SK-N-SH (cell line): Measurements from ENCODE around the gene MAPKAP1. TPM values are rescaled to one million over a fixed set of nuclear protein-coding genes. Genes with fewer than 3 reads are reported as not detected.

Experiments used
- CTCF ChIA-PET: fragments of 300-600, 350-600 bp; formaldehyde crosslinking; extraction: SDS; loops from one replicate; lab custom pipeline; 2021; lab: Yijun Ruan, JAX
- POLR2A ChIA-PET: fragments of 350-600 bp; sonication (Branson Sonifier 250); formaldehyde crosslinking; extraction: SDS; loops from one replicate; lab custom pipeline; 2020; ENCODE audit warnings: antibody characterized with exemption, inconsistent platforms; lab: Yijun Ruan, JAX
- DNase-seq: peaks from one replicate; pipeline ENCODE4 v3.0.0; 2012
- H2AFZ ChIP-seq: fragments of 200-600 bp; sonication (generic); 2 replicates; pipeline ENCODE4 v1.8.1; 2016; ENCODE audit warnings: antibody characterized with exemption, mild to moderate bottlenecking, low read depth
- H3F3A ChIP-seq: fragments of 200-600 bp; sonication (generic); replicated peaks from 2 replicates; pipeline ENCODE3; 2016; ENCODE audit warnings: antibody characterized with exemption, mild to moderate bottlenecking; ENCODE audit not compliant: insufficient read depth
- H3K27ac ChIP-seq, 2 experiments: fragments of 200-500 bp in 1 of 2; fragments of 200-600 bp in 1 of 2; sonication (Bioruptor generic) in 1 of 2; sonication (generic), shearing (Covaris generic) in 1 of 2; 2 replicates each; pipeline versions ENCODE4 v1.5.1 to v1.6.1; 2014 to 2016; ENCODE audit warnings: low read depth in 2 of 2, inconsistent platforms in 1 of 2, low read length in 1 of 2, mild to moderate bottlenecking in 1 of 2, mixed read lengths in 1 of 2
- H3K27me3 ChIP-seq: fragments of 200-600 bp; sonication (generic), shearing (Covaris generic); 2 replicates; pipeline ENCODE4 v1.6.1; 2016; ENCODE audit warnings: mixed run types; ENCODE audit not compliant: insufficient read depth
- H3K36me3 ChIP-seq, 2 experiments: fragments of 200-500 bp in 1 of 2; fragments of 200-600 bp in 1 of 2; sonication (Bioruptor generic) in 1 of 2; sonication (generic) in 1 of 2; replicated peaks in 1 of 2; 2 replicates each; pipeline versions ENCODE3 to v1.5.1; 2014 to 2016; ENCODE audit warnings: low read length in 1 of 2, mild to moderate bottlenecking in 1 of 2; ENCODE audit not compliant: insufficient read depth in 2 of 2, control insufficient read depth in 1 of 2
- H3K4me1 ChIP-seq, 2 experiments: fragments of 200-500 bp in 1 of 2; fragments of 200-600 bp in 1 of 2; sonication (Bioruptor generic) in 1 of 2; sonication (generic), shearing (Covaris generic) in 1 of 2; 2 replicates each; pipeline versions ENCODE4 v1.5.1 to v1.6.1; 2014 to 2016; ENCODE audit warnings: low read depth in 1 of 2, low read length in 1 of 2, mixed run types in 1 of 2; ENCODE audit not compliant: insufficient read depth in 2 of 2, control insufficient read depth in 1 of 2
- H3K4me2 ChIP-seq: fragments of 200-600 bp; sonication (generic), shearing (Covaris generic); 2 replicates; pipeline ENCODE4 v1.6.1; 2017; ENCODE audit warnings: mixed run types
- H3K4me3 ChIP-seq, 2 experiments: fragments of 200-500 bp in 1 of 2; fragments of 200-600 bp in 1 of 2; sonication (Bioruptor generic) in 1 of 2; sonication (generic), shearing (Covaris generic) in 1 of 2; 2 replicates each; pipeline versions ENCODE4 v1.5.1 to v1.8.1; 2014 to 2016; ENCODE audit warnings: low read depth in 2 of 2, inconsistent platforms in 1 of 2, low read length in 1 of 2, mild to moderate bottlenecking in 1 of 2, mixed read lengths in 1 of 2, moderate library complexity in 1 of 2
- H3K79me2 ChIP-seq: fragments of 200-600 bp; sonication (generic); 2 replicates; pipeline ENCODE4 v1.8.1; 2017; ENCODE audit warnings: mild to moderate bottlenecking; ENCODE audit not compliant: insufficient read depth
- H3K9ac ChIP-seq: fragments of 200-600 bp; sonication (generic); 2 replicates; pipeline ENCODE4 v1.6.1; 2017; ENCODE audit warnings: mixed run types
- H3K9me2 ChIP-seq: fragments of 200-600 bp; sonication (generic); 2 replicates; pipeline ENCODE4 v1.6.1; 2017; ENCODE audit warnings: mixed run types
- H3K9me3 ChIP-seq: fragments of 200-600 bp; sonication (generic); 2 replicates; pipeline ENCODE4 v1.6.1; 2017; ENCODE audit warnings: mixed run types, mild to moderate bottlenecking, moderate library complexity
- H4K20me1 ChIP-seq: fragments of 200-600 bp; sonication (generic); 2 replicates; pipeline ENCODE4 v1.6.1; 2017; ENCODE audit warnings: mild to moderate bottlenecking, mixed run types; ENCODE audit not compliant: insufficient read depth
- ELF1 ChIP-seq: IDR thresholded peaks from 2 replicates; pipeline ENCODE4 v1.4.0; 2012
- FOSL2 ChIP-seq: IDR thresholded peaks from 2 replicates; pipeline ENCODE4 v1.4.0; 2012; ENCODE audit warnings: low read depth, mild to moderate bottlenecking, moderate library complexity, borderline replicate concordance
- GABPA ChIP-seq: IDR thresholded peaks from 2 replicates; pipeline ENCODE4 v1.4.0; 2012; ENCODE audit warnings: low read depth, mild to moderate bottlenecking
- GATA2 ChIP-seq: sonication (generic); formaldehyde crosslinking; IDR thresholded peaks from 2 replicates; pipeline ENCODE4 v1.5.0; 2020; ENCODE audit warnings: mild to moderate bottlenecking, missing genetic modification reagents
- MEF2A ChIP-seq: IDR thresholded peaks from 2 replicates; pipeline ENCODE4 v1.4.0; 2012; ENCODE audit warnings: low read depth, borderline replicate concordance
- NFIC ChIP-seq: IDR thresholded peaks from 2 replicates; pipeline ENCODE4 v1.4.0; 2012; ENCODE audit warnings: borderline replicate concordance
- RAD21 ChIP-seq: IDR thresholded peaks from 2 replicates; pipeline ENCODE4 v1.6.1; 2012; ENCODE audit warnings: mild to moderate bottlenecking, low read length
- RXRA ChIP-seq: IDR thresholded peaks from 2 replicates; pipeline ENCODE4 v1.4.0; 2012; ENCODE audit warnings: low read depth, mild to moderate bottlenecking, borderline replicate concordance
- SIN3A ChIP-seq: IDR thresholded peaks from 2 replicates; pipeline ENCODE4 v1.6.1; 2012; ENCODE audit warnings: low read depth, mild to moderate bottlenecking, low read length, moderate library complexity, borderline replicate concordance
- TCF12 ChIP-seq: IDR thresholded peaks from 2 replicates; pipeline ENCODE4 v1.4.0; 2012
- TEAD4 ChIP-seq: IDR thresholded peaks from 2 replicates; pipeline ENCODE4 v1.4.0; 2012; ENCODE audit warnings: mild to moderate bottlenecking, borderline replicate concordance; ENCODE audit not compliant: insufficient read depth
- WGBS: methylation state at CpG from one replicate; pipeline ENCODE4 v1.1.6; 2017; ENCODE audit warnings: low lambda C conversion rate; 5-methylcytosine and 5-hydroxymethylcytosine counted together
- polyA plus RNA-seq, 3 experiments: library from polyadenylated mRNA; depleted of rRNA; stranded (reverse); fragments of >200 nt; gene quantifications; 2 replicates each; pipeline ENCODE4 v1.2.3, GENCODE V29; 2012
- TF ChIP-seq, protein P1 (sequence below): IDR thresholded peaks from 2 replicates; pipeline ENCODE4 v1.6.1; 2012; ENCODE audit warnings: mild to moderate bottlenecking, low read depth, low read length, moderate library complexity
- TF ChIP-seq, protein P2 (sequence below): fragments of 200-600 bp; sonication (generic); IDR thresholded peaks from 2 replicates; pipeline ENCODE4 v1.6.1; 2017; ENCODE audit warnings: antibody characterized with exemption, mild to moderate bottlenecking, moderate library complexity
- TF ChIP-seq, protein P3 (sequence below): IDR thresholded peaks from 2 replicates; pipeline ENCODE4; 2012

Gene MAPKAP1
- polyA plus RNA-seq, 1 of the 3 experiments (the other 2 are of a cell fraction), result 117 TPM

DNA sequence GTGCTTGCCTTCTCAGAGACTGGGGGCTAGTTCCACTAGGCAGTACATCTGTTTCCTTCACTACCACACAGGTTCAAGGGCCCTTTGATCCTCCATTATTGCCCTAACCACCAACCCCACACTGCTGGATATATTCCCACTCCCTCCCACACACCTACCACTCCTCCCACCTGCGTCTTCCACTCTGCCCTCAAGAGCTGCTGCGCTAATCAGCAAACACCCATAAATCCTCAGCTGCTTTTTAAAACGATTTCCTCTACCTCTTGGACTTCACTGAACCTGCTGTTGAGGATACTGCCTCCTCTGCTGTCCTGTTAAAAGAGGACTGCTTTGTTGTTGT lies 120.9 kb downstream of the MAPKAP1 start:
- H3K9me3 ChIP-seq, result no peaks in the 10 kb centered on the region
- H3K36me3 ChIP-seq, result peaks cover 15 to 19% of the 10 kb centered on the region in 2 experiments
- no peak for TF ChIP-seq FOSL2
- no peak for TF ChIP-seq TEAD4
- no peak for TF ChIP-seq ELF1
- no peak for TF ChIP-seq NFIC
- TF ChIP-seq, all 33 proteins: peak for 0
- DNase-seq, result no peak
- H3K4me1 ChIP-seq, result peaks cover 0 to 11% of the 10 kb centered on the region in 2 experiments; a peak in 1 of 4 replicates
- ChIA-PET POLR2A (no interaction called here), CTCF (interaction anchor here (1.1 kb wide), 2 partner anchors 28 to 43 kb away, joined by 4 to 6 read pairs; no protein-coding TSS in a partner anchor)
- H4K20me1 ChIP-seq, result peaks cover 28% of the 10 kb centered on the region
- H3K4me3 ChIP-seq, result no peak overlapping the region
- H3K9ac ChIP-seq, result no peak overlapping the region
- no peak overlapping the region for H3K27ac ChIP-seq
- no peak overlapping the region for H3K4me2 ChIP-seq
- H3K9me2 ChIP-seq, result no peaks in the 10 kb centered on the region
- WGBS, result 98% methylated on average over 3 of the region's 3 CpGs
- peaks cover 48% of the 10 kb centered on the region for H3K79me2 ChIP-seq
- H2AFZ ChIP-seq, result no peak overlapping the region
- no peaks in the 10 kb centered on the region for H3F3A ChIP-seq
- no peaks in the 10 kb centered on the region for H3K27me3 ChIP-seq

DNA sequence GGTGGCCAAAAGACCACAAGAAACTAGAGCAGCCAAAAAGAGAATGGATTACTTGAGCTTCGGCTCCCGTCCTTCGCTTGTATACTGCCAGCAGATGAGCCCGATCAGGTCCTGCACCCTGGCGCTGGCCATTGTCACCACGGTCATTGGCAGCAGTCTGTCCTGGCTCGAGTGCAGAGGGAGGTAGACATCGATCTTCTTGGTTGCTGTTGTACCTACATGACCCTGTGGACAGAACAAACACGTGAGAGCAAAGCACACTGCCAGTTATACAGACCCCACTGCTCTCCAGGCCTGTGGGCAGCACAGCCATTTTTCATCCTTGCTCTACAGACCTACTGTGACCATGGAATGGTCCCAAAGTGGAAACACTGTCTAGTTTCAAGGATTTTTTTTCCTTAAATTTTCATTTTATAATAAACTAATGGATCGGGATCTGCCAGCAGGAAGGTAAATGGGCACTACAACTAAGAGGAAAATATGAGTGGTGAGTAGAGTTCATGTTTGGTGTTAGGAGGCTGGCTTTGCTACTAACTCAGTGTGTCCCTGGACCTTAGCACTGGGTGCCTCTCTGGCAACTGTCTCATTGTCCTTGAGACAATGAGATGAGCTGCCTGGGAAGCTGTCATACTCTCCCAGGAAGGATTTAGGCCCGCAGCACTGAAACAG lies 121.4 kb downstream of the MAPKAP1 start:
- Histone ChIP-seq H4K20me1 (peaks cover 28% of the 10 kb centered on the region), H3K27me3 (no peaks in the 10 kb centered on the region), H3K27ac (no peak overlapping the region), H2AFZ (no peak overlapping the region), H3K79me2 (peaks cover 43% of the 10 kb centered on the region), H3K4me1 (peaks cover 0 to 11% of the 10 kb centered on the region in 2 experiments; a peak in 1 of 4 replicates), H3K36me3 (peaks cover 18 to 24% of the 10 kb centered on the region in 2 experiments), H3K9me3 (no peaks in the 10 kb centered on the region), H3K9ac (no peak overlapping the region), H3K4me2 (no peak overlapping the region), H3K4me3 (no peak overlapping the region), H3K9me2 (no peaks in the 10 kb centered on the region), H3F3A (no peaks in the 10 kb centered on the region)
- ChIA-PET CTCF (interaction anchor here (1.1 kb wide), 2 partner anchors 28 to 43 kb away, joined by 4 to 6 read pairs; no protein-coding TSS in a partner anchor), POLR2A (no interaction called here)
- WGBS, result 97% methylated on average over 10 of the region's 11 CpGs
- no peak for TF ChIP-seq RAD21
- no peak for TF ChIP-seq TEAD4
- DNase-seq, result no peak

DNA sequence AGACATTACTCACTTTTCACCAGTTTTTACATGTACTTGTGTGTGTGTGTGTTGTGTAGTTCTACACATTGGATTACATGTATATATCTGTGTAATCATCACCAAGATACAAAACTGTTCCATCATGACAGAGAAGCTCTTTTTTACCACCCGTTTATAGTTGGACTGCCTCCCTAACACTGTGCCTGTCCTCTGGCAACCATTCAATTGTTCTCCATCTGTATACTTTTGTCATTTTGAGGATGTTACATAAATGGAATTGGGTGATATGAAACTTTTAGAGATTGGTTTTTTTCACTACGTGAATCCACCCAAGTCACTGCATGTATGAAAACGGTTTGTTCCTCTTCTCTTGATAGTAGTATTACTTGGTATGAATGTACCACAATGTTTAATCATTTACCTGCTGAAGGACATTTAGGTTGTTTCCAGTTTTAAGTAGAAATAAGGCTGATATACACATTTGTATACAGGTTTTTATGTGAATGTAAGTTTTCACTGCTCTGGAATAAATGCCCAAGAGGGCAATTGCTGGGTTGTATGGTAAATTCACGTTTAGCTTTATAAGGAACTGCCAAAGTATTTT lies 126.2 kb downstream of the MAPKAP1 start:
- no peak overlapping the region for H3K4me2 ChIP-seq
- H3K4me3 ChIP-seq, result no peak overlapping the region
- H3K79me2 ChIP-seq, result peaks cover 17% of the 10 kb centered on the region
- no peaks in the 10 kb centered on the region for H3F3A ChIP-seq
- H2AFZ ChIP-seq, result no peak overlapping the region
- no peak for DNase-seq
- H3K9ac ChIP-seq, result no peak overlapping the region
- no peak overlapping the region for H3K27ac ChIP-seq
- peaks cover under 1% of the 10 kb centered on the region; the same call in 1 of the 2 replicates for H4K20me1 ChIP-seq
- H3K9me2 ChIP-seq, result no peaks in the 10 kb centered on the region
- WGBS, result 96% methylated on average over 4 of the region's 4 CpGs
- CTCF ChIA-PET, result interaction anchor here (0.8 to 1.4 kb wide), 3 partner anchors 9 to 22 kb away, joined by 3 to 5 read pairs (median 3); no protein-coding TSS in a partner anchor
- peaks cover 19 to 31% of the 10 kb centered on the region in 2 experiments for H3K36me3 ChIP-seq
- no peaks in the 10 kb centered on the region for H3K9me3 ChIP-seq
- H3K27me3 ChIP-seq, result no peaks in the 10 kb centered on the region
- peaks cover 0 to 7% of the 10 kb centered on the region in 2 experiments; a peak in 1 of 4 replicates for H3K4me1 ChIP-seq
- POLR2A ChIA-PET, result no interaction called here
- TF ChIP-seq RAD21 (no peak), TCF12 (no peak), FOSL2 (no peak), RXRA (no peak), MEF2A (no peak), GATA2 (CRISPR knock-in tag) (no peak), SIN3A (no peak), ELF1 (no peak), GABPA (no peak)
- TF ChIP-seq, protein P1, sequence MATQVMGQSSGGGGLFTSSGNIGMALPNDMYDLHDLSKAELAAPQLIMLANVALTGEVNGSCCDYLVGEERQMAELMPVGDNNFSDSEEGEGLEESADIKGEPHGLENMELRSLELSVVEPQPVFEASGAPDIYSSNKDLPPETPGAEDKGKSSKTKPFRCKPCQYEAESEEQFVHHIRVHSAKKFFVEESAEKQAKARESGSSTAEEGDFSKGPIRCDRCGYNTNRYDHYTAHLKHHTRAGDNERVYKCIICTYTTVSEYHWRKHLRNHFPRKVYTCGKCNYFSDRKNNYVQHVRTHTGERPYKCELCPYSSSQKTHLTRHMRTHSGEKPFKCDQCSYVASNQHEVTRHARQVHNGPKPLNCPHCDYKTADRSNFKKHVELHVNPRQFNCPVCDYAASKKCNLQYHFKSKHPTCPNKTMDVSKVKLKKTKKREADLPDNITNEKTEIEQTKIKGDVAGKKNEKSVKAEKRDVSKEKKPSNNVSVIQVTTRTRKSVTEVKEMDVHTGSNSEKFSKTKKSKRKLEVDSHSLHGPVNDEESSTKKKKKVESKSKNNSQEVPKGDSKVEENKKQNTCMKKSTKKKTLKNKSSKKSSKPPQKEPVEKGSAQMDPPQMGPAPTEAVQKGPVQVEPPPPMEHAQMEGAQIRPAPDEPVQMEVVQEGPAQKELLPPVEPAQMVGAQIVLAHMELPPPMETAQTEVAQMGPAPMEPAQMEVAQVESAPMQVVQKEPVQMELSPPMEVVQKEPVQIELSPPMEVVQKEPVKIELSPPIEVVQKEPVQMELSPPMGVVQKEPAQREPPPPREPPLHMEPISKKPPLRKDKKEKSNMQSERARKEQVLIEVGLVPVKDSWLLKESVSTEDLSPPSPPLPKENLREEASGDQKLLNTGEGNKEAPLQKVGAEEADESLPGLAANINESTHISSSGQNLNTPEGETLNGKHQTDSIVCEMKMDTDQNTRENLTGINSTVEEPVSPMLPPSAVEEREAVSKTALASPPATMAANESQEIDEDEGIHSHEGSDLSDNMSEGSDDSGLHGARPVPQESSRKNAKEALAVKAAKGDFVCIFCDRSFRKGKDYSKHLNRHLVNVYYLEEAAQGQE, result no peak
- TF ChIP-seq, protein P2, sequence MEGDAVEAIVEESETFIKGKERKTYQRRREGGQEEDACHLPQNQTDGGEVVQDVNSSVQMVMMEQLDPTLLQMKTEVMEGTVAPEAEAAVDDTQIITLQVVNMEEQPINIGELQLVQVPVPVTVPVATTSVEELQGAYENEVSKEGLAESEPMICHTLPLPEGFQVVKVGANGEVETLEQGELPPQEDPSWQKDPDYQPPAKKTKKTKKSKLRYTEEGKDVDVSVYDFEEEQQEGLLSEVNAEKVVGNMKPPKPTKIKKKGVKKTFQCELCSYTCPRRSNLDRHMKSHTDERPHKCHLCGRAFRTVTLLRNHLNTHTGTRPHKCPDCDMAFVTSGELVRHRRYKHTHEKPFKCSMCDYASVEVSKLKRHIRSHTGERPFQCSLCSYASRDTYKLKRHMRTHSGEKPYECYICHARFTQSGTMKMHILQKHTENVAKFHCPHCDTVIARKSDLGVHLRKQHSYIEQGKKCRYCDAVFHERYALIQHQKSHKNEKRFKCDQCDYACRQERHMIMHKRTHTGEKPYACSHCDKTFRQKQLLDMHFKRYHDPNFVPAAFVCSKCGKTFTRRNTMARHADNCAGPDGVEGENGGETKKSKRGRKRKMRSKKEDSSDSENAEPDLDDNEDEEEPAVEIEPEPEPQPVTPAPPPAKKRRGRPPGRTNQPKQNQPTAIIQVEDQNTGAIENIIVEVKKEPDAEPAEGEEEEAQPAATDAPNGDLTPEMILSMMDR, result no peak
- TF ChIP-seq, protein P3, sequence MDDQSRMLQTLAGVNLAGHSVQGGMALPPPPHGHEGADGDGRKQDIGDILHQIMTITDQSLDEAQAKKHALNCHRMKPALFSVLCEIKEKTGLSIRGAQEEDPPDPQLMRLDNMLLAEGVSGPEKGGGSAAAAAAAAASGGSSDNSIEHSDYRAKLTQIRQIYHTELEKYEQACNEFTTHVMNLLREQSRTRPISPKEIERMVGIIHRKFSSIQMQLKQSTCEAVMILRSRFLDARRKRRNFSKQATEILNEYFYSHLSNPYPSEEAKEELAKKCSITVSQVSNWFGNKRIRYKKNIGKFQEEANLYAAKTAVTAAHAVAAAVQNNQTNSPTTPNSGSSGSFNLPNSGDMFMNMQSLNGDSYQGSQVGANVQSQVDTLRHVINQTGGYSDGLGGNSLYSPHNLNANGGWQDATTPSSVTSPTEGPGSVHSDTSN, result no peak
